Measurements from ENCODE around the gene ASPSCR1.

The ASPSCR1 gene

DNA sequence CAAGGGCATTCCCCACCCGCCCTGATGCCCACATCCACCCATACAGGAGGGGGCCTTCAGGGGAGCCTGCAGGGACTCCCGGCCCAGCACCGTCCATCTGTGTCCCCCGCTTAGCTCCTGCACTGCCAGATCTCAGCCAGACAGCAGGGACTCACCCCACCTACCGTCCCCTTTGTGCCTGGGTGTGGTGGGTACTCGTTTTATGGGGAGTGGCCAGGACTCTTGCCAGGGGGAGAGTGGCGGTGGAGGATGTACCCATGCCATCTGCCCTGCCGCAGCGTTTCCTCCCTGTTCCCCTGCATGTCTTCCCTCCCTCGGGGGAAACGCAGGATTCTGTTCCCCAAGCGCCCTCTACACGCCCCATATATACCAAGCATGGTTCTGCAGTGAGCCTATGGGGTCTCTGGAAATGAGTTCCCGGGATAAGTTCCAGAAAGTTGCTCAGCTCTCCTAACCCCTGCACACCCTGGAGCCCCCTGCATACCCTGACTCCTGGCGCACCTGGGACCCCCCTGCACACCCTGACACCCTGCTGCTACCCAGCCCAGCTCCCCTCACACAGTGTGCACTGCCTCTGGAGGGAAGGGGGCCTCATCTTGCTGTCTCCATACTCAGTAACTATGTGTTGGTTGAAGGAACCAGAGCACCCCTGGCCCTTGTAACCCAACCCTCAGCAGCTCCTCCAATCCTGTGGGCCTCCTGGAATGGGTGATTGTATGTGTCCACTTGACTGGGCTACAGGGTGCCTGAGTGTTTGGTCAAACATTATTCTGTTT lies 45.7 kb upstream of the ASPSCR1 start:
- Histone ChIP-seq H2AFZ (ENCODE audit: low read length) (no peak overlapping the region), H3K4me2 (ENCODE audit: insufficient read depth, low read length, poor library complexity, severe bottlenecking) (no peak overlapping the region), H2BK120ac (ENCODE audit: low read depth, low read length) (no peak overlapping the region), H3K4me3 (ENCODE audit: low read length in 2 of 2) (peak overlapping the region in 1 of 2 donors; percentile 56), H2BK5ac (ENCODE audit: low read length) (no peak overlapping the region), H3K27me3 (ENCODE audit: control insufficient read depth in 3 of 3, insufficient read depth in 3 of 3, low read depth in 1 of 3, low read length in 3 of 3) (peaks cover 0 to 10% (median 0%) of the 10 kb centered on the region in 3 experiments), H3K4ac (ENCODE audit: low read length) (no peak overlapping the region), H3K9me3 (replicated peaks in 1 of 2; ENCODE audit: control insufficient read depth in 2 of 2, insufficient read depth in 1 of 2, low read depth in 1 of 2, low read length in 2 of 2) (no peaks in the 10 kb centered on the region), H3K9ac (ENCODE audit: low read depth, low read length, poor library complexity) (no peak overlapping the region), H3K4me1 (ENCODE audit: control insufficient read depth in 2 of 2, insufficient read depth in 1 of 2, low read depth in 1 of 2, low read length in 2 of 2) (peaks cover 11 to 13% of the 10 kb centered on the region in 2 donors), H3K23ac (ENCODE audit: low read depth, low read length, poor library complexity) (peak overlapping the region; percentile 90), H4K91ac (ENCODE audit: low read depth, low read length, poor library complexity) (no peak overlapping the region), H2BK12ac (ENCODE audit: low read length) (no peak overlapping the region), H3K14ac (ENCODE audit: low read length) (no peak overlapping the region), H3K18ac (ENCODE audit: low read length) (no peak overlapping the region), H3K79me1 (ENCODE audit: low read depth, low read length) (peaks cover 29% of the 10 kb centered on the region), H3K27ac (replicated peaks; ENCODE audit: low read length) (no peak overlapping the region), H3K36me3 (replicated peaks in 1 of 2; ENCODE audit: control insufficient read depth in 2 of 2, insufficient read depth in 2 of 2, low read length in 2 of 2) (peaks cover 6 to 29% of the 10 kb centered on the region in 2 donors), H2BK15ac (ENCODE audit: low read length) (peak overlapping the region; percentile 12), H2AK5ac (ENCODE audit: low read depth, low read length) (peak overlapping the region; percentile 63), H4K8ac (ENCODE audit: low read depth, low read length) (peak overlapping the region; percentile 65)
- no peak for DNase-seq (ENCODE audit: low spot score)
- no CpG with 5 or more reads among the region's 15 CpGs for WGBS, 2 donors (ENCODE audit: extremely low coverage in 2 of 2, insufficient read length in 2 of 2, insufficient replicate concordance in 1 of 2)

DNA sequence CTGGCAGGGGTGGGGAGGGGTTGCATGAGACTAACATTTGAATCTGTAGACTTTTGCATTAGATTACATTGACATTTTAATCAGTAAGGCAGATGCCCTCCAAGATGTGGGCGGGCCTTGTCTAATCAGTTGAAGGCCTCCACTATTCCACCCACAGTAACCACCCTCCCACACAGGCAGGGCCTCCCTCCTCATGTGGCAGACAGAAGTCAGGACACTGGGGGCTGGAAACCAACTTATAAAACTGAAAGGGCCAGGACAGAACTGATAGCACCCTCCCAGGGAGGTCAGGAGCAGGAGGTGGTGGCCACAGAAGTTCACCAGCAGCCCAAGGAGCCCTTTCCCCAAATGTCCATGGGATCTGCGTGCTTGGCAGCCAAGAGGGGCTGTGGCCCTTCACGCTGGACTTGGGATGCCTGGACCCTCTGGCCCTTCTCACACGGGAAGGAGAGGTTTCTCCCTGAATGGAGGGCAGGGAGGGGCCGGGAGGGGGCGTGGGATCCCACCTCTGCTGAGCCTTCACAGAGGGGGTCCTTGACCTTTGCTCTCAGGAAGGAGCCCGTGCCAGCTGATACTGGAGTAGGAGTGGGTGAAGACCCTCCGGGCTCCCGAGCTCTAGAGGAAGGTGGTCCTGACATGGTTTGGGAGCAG lies 45.0 kb upstream of the ASPSCR1 start:
- Histone ChIP-seq H3K4me3 (ENCODE audit: low read length in 2 of 2) (no peak overlapping the region), H4K8ac (ENCODE audit: low read depth, low read length) (peak overlapping the region; percentile 65), H3K18ac (ENCODE audit: low read length) (no peak overlapping the region), H3K27me3 (ENCODE audit: control insufficient read depth in 3 of 3, insufficient read depth in 3 of 3, low read depth in 1 of 3, low read length in 3 of 3) (peaks cover 0 to 10% (median 0%) of the 10 kb centered on the region in 3 experiments), H3K9me3 (replicated peaks in 1 of 2; ENCODE audit: control insufficient read depth in 2 of 2, insufficient read depth in 1 of 2, low read depth in 1 of 2, low read length in 2 of 2) (no peaks in the 10 kb centered on the region), H3K27ac (replicated peaks; ENCODE audit: low read length) (no peak overlapping the region), H2BK15ac (ENCODE audit: low read length) (peak overlapping the region; percentile 43), H2BK120ac (ENCODE audit: low read depth, low read length) (no peak overlapping the region), H2BK5ac (ENCODE audit: low read length) (peak overlapping the region; percentile 82), H3K4ac (ENCODE audit: low read length) (no peak overlapping the region), H2AFZ (ENCODE audit: low read length) (no peak overlapping the region), H3K4me1 (ENCODE audit: control insufficient read depth in 2 of 2, insufficient read depth in 1 of 2, low read depth in 1 of 2, low read length in 2 of 2) (peaks cover 13% of the 10 kb centered on the region in 2 donors), H3K14ac (ENCODE audit: low read length) (no peak overlapping the region), H3K79me1 (ENCODE audit: low read depth, low read length) (peaks cover 26% of the 10 kb centered on the region), H3K9ac (ENCODE audit: low read depth, low read length, poor library complexity) (no peak overlapping the region), H3K4me2 (ENCODE audit: insufficient read depth, low read length, poor library complexity, severe bottlenecking) (no peak overlapping the region), H2BK12ac (ENCODE audit: low read length) (no peak overlapping the region), H3K23ac (ENCODE audit: low read depth, low read length, poor library complexity) (peak overlapping the region; percentile 55), H3K36me3 (replicated peaks in 1 of 2; ENCODE audit: control insufficient read depth in 2 of 2, insufficient read depth in 2 of 2, low read length in 2 of 2) (peaks cover 6 to 29% of the 10 kb centered on the region in 2 donors), H2AK5ac (ENCODE audit: low read depth, low read length) (peak overlapping the region; percentile 75), H4K91ac (ENCODE audit: low read depth, low read length, poor library complexity) (no peak overlapping the region)
- DNase-seq (ENCODE audit: low spot score): no peak
- no CpG with 5 or more reads among the region's 9 CpGs for WGBS, 2 donors (ENCODE audit: extremely low coverage in 2 of 2, insufficient read length in 2 of 2, insufficient replicate concordance in 1 of 2)

DNA sequence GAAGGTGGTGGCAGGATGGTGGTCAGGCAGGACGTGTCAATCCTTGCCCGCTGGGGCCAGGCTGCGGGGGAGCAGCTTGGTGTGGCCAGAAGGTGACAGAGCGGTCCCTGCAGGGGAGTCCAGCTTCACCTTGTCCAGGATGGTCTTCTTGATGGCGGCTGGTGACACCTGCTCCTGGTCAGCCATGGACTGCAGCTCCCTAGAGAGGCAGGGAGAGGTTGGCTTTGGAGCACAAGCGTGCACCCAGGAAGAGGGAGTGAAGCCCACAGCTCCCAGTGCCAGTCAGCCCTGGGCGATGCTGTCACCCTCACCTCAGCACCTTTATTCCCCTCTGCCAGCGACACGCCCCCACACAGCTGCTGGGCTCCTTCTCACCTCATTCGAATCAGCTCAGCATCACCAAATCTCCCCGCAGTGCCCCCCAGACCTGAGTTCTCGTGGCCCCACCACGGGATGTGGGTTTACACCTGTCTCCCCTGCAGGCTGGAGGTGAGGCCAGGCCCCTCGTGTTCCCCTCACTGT lies 44.2 kb upstream of the ASPSCR1 start:
- Histone ChIP-seq H3K9me3 (replicated peaks in 1 of 2; ENCODE audit: control insufficient read depth in 2 of 2, insufficient read depth in 1 of 2, low read depth in 1 of 2, low read length in 2 of 2) (no peaks in the 10 kb centered on the region), H3K36me3 (replicated peaks in 1 of 2; ENCODE audit: control insufficient read depth in 2 of 2, insufficient read depth in 2 of 2, low read length in 2 of 2) (peaks cover 6 to 29% of the 10 kb centered on the region in 2 donors), H2AK5ac (ENCODE audit: low read depth, low read length) (peak overlapping the region; percentile 5), H3K14ac (ENCODE audit: low read length) (peak overlapping the region; percentile 8), H3K4me2 (ENCODE audit: insufficient read depth, low read length, poor library complexity, severe bottlenecking) (no peak overlapping the region), H4K91ac (ENCODE audit: low read depth, low read length, poor library complexity) (no peak overlapping the region), H3K27me3 (ENCODE audit: control insufficient read depth in 3 of 3, insufficient read depth in 3 of 3, low read depth in 1 of 3, low read length in 3 of 3) (peaks cover 0 to 9% (median 0%) of the 10 kb centered on the region in 3 experiments), H2BK15ac (ENCODE audit: low read length) (peak overlapping the region; percentile 43), H3K18ac (ENCODE audit: low read length) (no peak overlapping the region), H3K23ac (ENCODE audit: low read depth, low read length, poor library complexity) (peak overlapping the region; percentile 80), H3K4ac (ENCODE audit: low read length) (no peak overlapping the region), H2BK120ac (ENCODE audit: low read depth, low read length) (no peak overlapping the region), H3K9ac (ENCODE audit: low read depth, low read length, poor library complexity) (no peak overlapping the region), H4K8ac (ENCODE audit: low read depth, low read length) (peak overlapping the region; percentile 65), H3K4me1 (ENCODE audit: control insufficient read depth in 2 of 2, insufficient read depth in 1 of 2, low read depth in 1 of 2, low read length in 2 of 2) (peaks cover 11 to 13% of the 10 kb centered on the region in 2 donors), H2AFZ (ENCODE audit: low read length) (no peak overlapping the region), H2BK12ac (ENCODE audit: low read length) (no peak overlapping the region), H3K79me1 (ENCODE audit: low read depth, low read length) (peaks cover 25% of the 10 kb centered on the region), H3K4me3 (ENCODE audit: low read length in 2 of 2) (peak overlapping the region in 1 of 2 donors; percentile 16), H3K27ac (replicated peaks; ENCODE audit: low read length) (no peak overlapping the region), H2BK5ac (ENCODE audit: low read length) (peak overlapping the region; percentile 82)
- DNase-seq (ENCODE audit: low spot score): no peak
- no CpG with 5 or more reads among the region's 14 CpGs for WGBS, 2 donors (ENCODE audit: extremely low coverage in 2 of 2, insufficient read length in 2 of 2, insufficient replicate concordance in 1 of 2)

All from neuronal stem cell (in vitro differentiated cells).